SU-DHL-6 (cell line): ENCODE measurements around the gene USO1.

Experiments used
- H2AFZ ChIP-seq: fragments of 200-600 bp; sonication (generic); 2 replicates; pipeline ENCODE4 v1.6.1; 2014; ENCODE audit warnings: low read depth, mild to moderate bottlenecking, moderate library complexity, mixed read lengths, antibody characterized with exemption, low read length; ENCODE audit not compliant: severe bottlenecking
- H3F3A ChIP-seq: fragments of 200-600 bp; shearing (Covaris generic); 2 replicates; pipeline ENCODE4 v1.6.0; 2016; ENCODE audit warnings: antibody characterized with exemption, mild to moderate bottlenecking; ENCODE audit not compliant: insufficient read depth
- H3K27ac ChIP-seq: fragments of 200-600 bp; sonication (generic); 2 replicates; pipeline ENCODE4 v1.5.1; 2016; ENCODE audit warnings: low read depth, mild to moderate bottlenecking, low read length, moderate library complexity, mixed read lengths
- H3K27me3 ChIP-seq: fragments of 200-600 bp; sonication (generic), shearing (Covaris generic); 2 replicates; pipeline ENCODE4 v1.6.0; 2014; ENCODE audit warnings: mild to moderate bottlenecking, low read length
- H3K36me3 ChIP-seq: fragments of 200-600 bp; sonication (generic); 2 replicates; pipeline ENCODE4 v1.6.1; 2014; ENCODE audit warnings: mild to moderate bottlenecking, low read length, mixed read lengths
- H3K4me2 ChIP-seq: fragments of 300-600, 200-600 bp; shearing (Covaris generic), sonication (generic); 2 replicates; pipeline ENCODE4 v1.6.0; 2014; ENCODE audit warnings: low read length, low read depth, mild to moderate bottlenecking; ENCODE audit not compliant: poor library complexity, severe bottlenecking
- H3K4me3 ChIP-seq: fragments of 200-600 bp; sonication (generic); 2 replicates; pipeline ENCODE4 v1.5.1; 2014; ENCODE audit warnings: antibody characterized with exemption, low read length, mild to moderate bottlenecking, mixed read lengths; ENCODE audit not compliant: insufficient read depth, poor library complexity, severe bottlenecking
- H3K79me2 ChIP-seq: fragments of 200-600 bp; sonication (generic); 2 replicates; pipeline ENCODE4 v1.6.1; 2014; ENCODE audit warnings: mild to moderate bottlenecking, low read length, moderate library complexity; ENCODE audit not compliant: insufficient read depth
- H3K9ac ChIP-seq: fragments of 200-600 bp; sonication (generic); 2 replicates; pipeline ENCODE4 v1.7.0; 2014; ENCODE audit warnings: mild to moderate bottlenecking, low read length
- H3K9me2 ChIP-seq: fragments of 200-600 bp; sonication (generic); replicated peaks from 2 replicates; pipeline ENCODE4 v1.6.1; 2014; ENCODE audit warnings: low read length; ENCODE audit not compliant: insufficient read depth
- H3K9me3 ChIP-seq: fragments of 200-600 bp; sonication (generic); 2 replicates; pipeline ENCODE4 v1.6.1; 2014; ENCODE audit warnings: low read length, mixed read lengths; ENCODE audit not compliant: insufficient read depth
- H4K20me1 ChIP-seq: fragments of 200-600 bp; sonication (generic); 2 replicates; pipeline ENCODE4 v1.6.1; 2014; ENCODE audit warnings: low read depth, mild to moderate bottlenecking, antibody characterized with exemption, low read length, moderate library complexity, mixed read lengths
- EZH2phosphoT487 ChIP-seq: fragments of 200-600 bp; sonication (generic), shearing (Covaris generic); conservative IDR thresholded peaks from 2 replicates; pipeline ENCODE4 v1.6.1; 2018; ENCODE audit warnings: mild to moderate bottlenecking, antibody characterized with exemption, low read length, moderate library complexity, mixed read lengths
- TF ChIP-seq, protein P1 (sequence below): fragments of 200-600 bp; sonication (generic); IDR thresholded peaks from one replicate; pipeline ENCODE4 v1.5.1; 2017; ENCODE audit warnings: antibody characterized with exemption, mild to moderate bottlenecking, low read length, moderate library complexity; ENCODE audit not compliant: insufficient read depth, poor library complexity, severe bottlenecking

The USO1 gene, protein sequence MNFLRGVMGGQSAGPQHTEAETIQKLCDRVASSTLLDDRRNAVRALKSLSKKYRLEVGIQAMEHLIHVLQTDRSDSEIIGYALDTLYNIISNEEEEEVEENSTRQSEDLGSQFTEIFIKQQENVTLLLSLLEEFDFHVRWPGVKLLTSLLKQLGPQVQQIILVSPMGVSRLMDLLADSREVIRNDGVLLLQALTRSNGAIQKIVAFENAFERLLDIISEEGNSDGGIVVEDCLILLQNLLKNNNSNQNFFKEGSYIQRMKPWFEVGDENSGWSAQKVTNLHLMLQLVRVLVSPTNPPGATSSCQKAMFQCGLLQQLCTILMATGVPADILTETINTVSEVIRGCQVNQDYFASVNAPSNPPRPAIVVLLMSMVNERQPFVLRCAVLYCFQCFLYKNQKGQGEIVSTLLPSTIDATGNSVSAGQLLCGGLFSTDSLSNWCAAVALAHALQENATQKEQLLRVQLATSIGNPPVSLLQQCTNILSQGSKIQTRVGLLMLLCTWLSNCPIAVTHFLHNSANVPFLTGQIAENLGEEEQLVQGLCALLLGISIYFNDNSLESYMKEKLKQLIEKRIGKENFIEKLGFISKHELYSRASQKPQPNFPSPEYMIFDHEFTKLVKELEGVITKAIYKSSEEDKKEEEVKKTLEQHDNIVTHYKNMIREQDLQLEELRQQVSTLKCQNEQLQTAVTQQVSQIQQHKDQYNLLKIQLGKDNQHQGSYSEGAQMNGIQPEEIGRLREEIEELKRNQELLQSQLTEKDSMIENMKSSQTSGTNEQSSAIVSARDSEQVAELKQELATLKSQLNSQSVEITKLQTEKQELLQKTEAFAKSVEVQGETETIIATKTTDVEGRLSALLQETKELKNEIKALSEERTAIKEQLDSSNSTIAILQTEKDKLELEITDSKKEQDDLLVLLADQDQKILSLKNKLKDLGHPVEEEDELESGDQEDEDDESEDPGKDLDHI

DNA sequence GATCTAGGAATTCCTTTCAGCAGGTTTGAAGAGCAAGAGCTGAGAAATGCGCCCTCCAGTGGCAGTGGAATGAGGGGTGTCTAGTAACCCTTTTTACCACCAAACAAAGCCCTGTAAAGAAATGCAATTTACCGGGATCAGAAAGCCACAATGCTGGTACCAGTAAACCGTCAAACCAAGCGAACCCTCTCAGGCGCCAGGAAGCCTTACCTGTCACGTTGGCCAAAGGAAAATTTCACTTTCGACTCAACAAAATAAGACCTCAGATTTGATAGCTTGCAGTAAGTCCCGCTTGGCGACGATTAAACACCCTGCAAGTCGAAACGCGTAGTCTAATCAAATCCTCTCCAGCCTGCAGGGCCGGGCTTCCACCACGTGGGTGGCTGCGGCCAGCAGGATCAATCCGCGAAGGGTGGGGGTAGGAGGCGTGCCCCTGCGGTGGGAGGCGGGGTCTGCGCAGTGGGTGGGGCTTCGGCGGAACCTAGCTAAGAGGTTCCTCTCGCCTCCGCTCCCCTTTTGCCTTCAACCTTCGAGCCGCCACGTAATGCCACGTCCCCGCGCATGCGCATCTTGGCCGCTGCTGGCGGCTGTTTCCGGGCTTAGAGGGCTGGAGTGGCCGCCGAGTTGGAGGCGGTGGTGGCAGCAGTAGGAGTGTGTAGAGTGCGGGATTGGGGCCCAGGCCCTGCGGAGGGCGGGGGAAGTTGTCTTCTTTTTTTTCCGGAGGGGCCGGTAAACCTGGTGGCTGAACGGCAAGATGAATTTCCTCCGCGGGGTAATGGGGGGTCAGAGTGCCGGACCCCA is at the start of gene USO1:
Gene USO1, plus strand, starts transcription at position 512 of the 801 bp plus-strand sequence. Its CDS starts 243 bp downstream, at position 755.
- H2AFZ ChIP-seq = peak within 1 kb of the TSS; percentile 74
- peaks cover 21% of the 10 kb centered on the region; the same call in 1 of the 2 replicates for H3K79me2 ChIP-seq
- no peaks in the 10 kb centered on the region for H3K9me2 ChIP-seq
- no peaks in the 10 kb centered on the region for H3K9me3 ChIP-seq
- H3K9ac ChIP-seq = peak within 1 kb of the TSS; percentile 73
- peak within 1 kb of the TSS; percentile 63 for H3K27ac ChIP-seq
- no peaks in the 10 kb centered on the region for H3K36me3 ChIP-seq
- no peaks in the 10 kb centered on the region for H3K27me3 ChIP-seq
- H3K4me3 ChIP-seq = peak within 1 kb of the TSS; percentile 76
- peak within 1 kb of the TSS; percentile 81 for H3K4me2 ChIP-seq
- H3F3A ChIP-seq = no peaks in the 10 kb centered on the region
- H4K20me1 ChIP-seq = no peaks in the 10 kb centered on the region
- no peak for TF ChIP-seq EZH2phosphoT487
- TF ChIP-seq, protein P1, sequence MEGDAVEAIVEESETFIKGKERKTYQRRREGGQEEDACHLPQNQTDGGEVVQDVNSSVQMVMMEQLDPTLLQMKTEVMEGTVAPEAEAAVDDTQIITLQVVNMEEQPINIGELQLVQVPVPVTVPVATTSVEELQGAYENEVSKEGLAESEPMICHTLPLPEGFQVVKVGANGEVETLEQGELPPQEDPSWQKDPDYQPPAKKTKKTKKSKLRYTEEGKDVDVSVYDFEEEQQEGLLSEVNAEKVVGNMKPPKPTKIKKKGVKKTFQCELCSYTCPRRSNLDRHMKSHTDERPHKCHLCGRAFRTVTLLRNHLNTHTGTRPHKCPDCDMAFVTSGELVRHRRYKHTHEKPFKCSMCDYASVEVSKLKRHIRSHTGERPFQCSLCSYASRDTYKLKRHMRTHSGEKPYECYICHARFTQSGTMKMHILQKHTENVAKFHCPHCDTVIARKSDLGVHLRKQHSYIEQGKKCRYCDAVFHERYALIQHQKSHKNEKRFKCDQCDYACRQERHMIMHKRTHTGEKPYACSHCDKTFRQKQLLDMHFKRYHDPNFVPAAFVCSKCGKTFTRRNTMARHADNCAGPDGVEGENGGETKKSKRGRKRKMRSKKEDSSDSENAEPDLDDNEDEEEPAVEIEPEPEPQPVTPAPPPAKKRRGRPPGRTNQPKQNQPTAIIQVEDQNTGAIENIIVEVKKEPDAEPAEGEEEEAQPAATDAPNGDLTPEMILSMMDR = peak; percentile 68

DNA sequence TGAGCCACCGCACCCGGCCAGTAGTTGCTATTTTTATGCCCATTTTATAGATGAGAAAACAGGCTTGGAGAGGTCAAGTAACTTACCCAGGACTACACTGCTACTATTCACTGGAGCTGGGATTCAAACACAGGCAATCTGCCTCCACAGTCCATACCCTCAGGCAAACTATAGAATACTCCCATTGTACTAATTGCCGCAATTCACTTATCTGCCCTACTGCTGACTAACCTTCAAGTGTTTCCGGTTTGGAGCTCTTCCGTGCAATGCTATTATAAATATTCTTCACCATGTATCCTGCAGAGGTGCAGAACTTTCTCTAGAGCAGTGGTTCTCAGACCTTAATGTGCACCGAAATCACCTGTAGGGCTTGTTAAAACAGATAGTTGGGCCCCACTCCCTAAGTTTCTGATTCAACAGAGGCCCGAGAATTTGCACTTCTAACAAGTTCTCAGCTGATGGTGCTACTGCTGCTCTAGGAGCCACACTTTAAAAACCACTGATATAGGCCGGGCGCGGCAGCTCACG is 49.3 kb upstream of the USO1 start:
- Histone ChIP-seq H3K4me3 (no peak overlapping the region), H3F3A (no peaks in the 10 kb centered on the region; the same call in 1 of the 2 replicates), H3K36me3 (no peaks in the 10 kb centered on the region), H3K4me2 (no peak overlapping the region), H3K79me2 (peaks cover 29% of the 10 kb centered on the region), H3K9me2 (no peaks in the 10 kb centered on the region), H2AFZ (no peak overlapping the region), H3K27me3 (no peaks in the 10 kb centered on the region), H3K9ac (no peak overlapping the region), H3K27ac (no peak overlapping the region), H4K20me1 (peaks cover 14% of the 10 kb centered on the region), H3K9me3 (no peaks in the 10 kb centered on the region)
- TF ChIP-seq EZH2phosphoT487 = no peak
- TF ChIP-seq, protein P1 = no peak

DNA sequence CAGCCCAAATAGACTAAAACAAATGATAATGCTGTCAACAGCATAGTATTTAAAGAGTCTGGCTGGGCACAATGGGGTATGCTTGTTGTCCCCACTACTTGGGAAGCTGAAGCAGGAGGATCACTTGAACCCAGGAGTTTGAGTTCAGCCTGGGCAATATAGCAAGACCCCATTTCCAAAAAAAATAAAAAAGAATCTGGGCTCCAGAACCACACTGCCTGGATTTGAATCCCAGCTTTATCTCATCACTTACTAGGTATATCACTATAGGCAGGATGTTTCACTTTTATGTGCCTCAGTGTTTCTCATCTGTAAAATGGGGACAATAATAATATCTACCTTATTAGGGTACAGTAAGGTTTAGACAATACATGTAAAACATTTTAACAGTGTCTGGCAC is 45.9 kb upstream of the USO1 start:
- TF ChIP-seq, protein P1 = no peak
- TF ChIP-seq EZH2phosphoT487 = no peak
- H3K4me2 ChIP-seq = no peak overlapping the region
- H3K9ac ChIP-seq = no peak overlapping the region
- H2AFZ ChIP-seq = no peak overlapping the region
- H3K36me3 ChIP-seq = no peaks in the 10 kb centered on the region
- H3K27me3 ChIP-seq = no peaks in the 10 kb centered on the region
- no peak overlapping the region for H3K4me3 ChIP-seq
- no peaks in the 10 kb centered on the region for H3K9me2 ChIP-seq
- H3K9me3 ChIP-seq = no peaks in the 10 kb centered on the region
- no peak overlapping the region for H3K27ac ChIP-seq
- H4K20me1 ChIP-seq = no peaks in the 10 kb centered on the region
- H3F3A ChIP-seq = no peaks in the 10 kb centered on the region
- H3K79me2 ChIP-seq = no peaks in the 10 kb centered on the region
